ENCODE data around the gene CCIN.

DNA sequence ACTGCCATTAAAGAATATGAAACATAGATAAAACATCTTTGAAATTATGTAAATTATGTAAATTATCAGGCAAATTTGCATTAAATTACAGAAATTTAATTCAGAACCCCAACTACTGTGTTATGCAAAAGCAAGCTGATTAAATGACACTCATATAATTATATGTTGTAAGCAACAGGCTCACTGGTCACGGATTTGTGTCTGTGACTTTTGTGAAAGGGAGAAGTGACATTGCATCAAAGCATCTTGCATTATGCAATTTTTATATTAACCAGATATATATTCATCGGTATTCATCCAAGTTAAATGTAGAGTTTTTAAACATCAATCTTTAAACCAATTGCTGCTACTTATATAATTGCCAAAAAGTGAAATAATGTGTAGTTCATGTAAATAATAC is 45.7 kb upstream of the CCIN start:
- TF ChIP-seq CTCF (conservative IDR thresholded peaks at IDR 0.05) (no peak), EZH2 (IDR thresholded peaks at IDR 0.05; ENCODE audit: low read depth) (no peak)

Data from PC-9 (cell line).